ENCODE measurements around the gene RNU7-1.
A peak's percentile ranks its signal among the peaks of the same experiment; 100 is the strongest.

The RNU7-1 gene

GRCh38 chr12:6914947-6915788 lies 28.4 kb upstream of the RNU7-1 start:
- Mint-ChIP-seq H3K36me3 (peaks cover 2% of the 10 kb centered on the region), H3K4me1 (ENCODE audit: low read depth) (peaks cover 29% of the 10 kb centered on the region), H3K4me3 (peak overlapping the region; percentile 93), H3K9me3 (ENCODE audit: low read depth) (no peaks in the 10 kb centered on the region), H3K27me3 (no peaks in the 10 kb centered on the region), H3K27ac (peak overlapping the region; percentile 84)

GRCh38 chr12:6915789-6916285 lies 27.8 kb upstream of the RNU7-1 start:
- Mint-ChIP-seq H3K9me3 (ENCODE audit: low read depth) (no peaks in the 10 kb centered on the region), H3K27me3 (no peaks in the 10 kb centered on the region), H3K36me3 (peaks cover 2% of the 10 kb centered on the region), H3K4me1 (ENCODE audit: low read depth) (peaks cover 29% of the 10 kb centered on the region), H3K27ac (peak overlapping the region; percentile 22), H3K4me3 (peak overlapping the region; percentile 93)

- Mint-ChIP-seq H3K4me3 (peak overlapping the region; percentile 93), H3K27me3 (no peaks in the 10 kb centered on the region), H3K27ac (peak overlapping the region; percentile 81), H3K4me1 (ENCODE audit: low read depth) (peaks cover 29% of the 10 kb centered on the region), H3K9me3 (ENCODE audit: low read depth) (no peaks in the 10 kb centered on the region), H3K36me3 (peaks cover 2% of the 10 kb centered on the region)
These were observed 27.0 kb upstream of the RNU7-1 start for GRCh38 chr12:6916426-6917200.

- peaks cover 29% of the 10 kb centered on the region for H3K4me1 Mint-ChIP-seq (ENCODE audit: low read depth)
- no peak overlapping the region for H3K4me3 Mint-ChIP-seq
- no peaks in the 10 kb centered on the region for H3K9me3 Mint-ChIP-seq (ENCODE audit: low read depth)
- no peaks in the 10 kb centered on the region for H3K27me3 Mint-ChIP-seq
- H3K27ac Mint-ChIP-seq, result no peak overlapping the region
- H3K36me3 Mint-ChIP-seq, result peaks cover 2% of the 10 kb centered on the region
These were observed 26.0 kb upstream of the RNU7-1 start for GRCh38 chr12:6917491-6918231.

GRCh38 chr12:6919588-6919987 lies 24.0 kb upstream of the RNU7-1 start:
- Mint-ChIP-seq H3K27ac (no peak overlapping the region), H3K4me3 (no peak overlapping the region), H3K9me3 (ENCODE audit: low read depth) (no peaks in the 10 kb centered on the region), H3K27me3 (no peaks in the 10 kb centered on the region), H3K36me3 (peaks cover 2% of the 10 kb centered on the region), H3K4me1 (ENCODE audit: low read depth) (peaks cover 25% of the 10 kb centered on the region)

- Mint-ChIP-seq H3K4me1 (ENCODE audit: low read depth) (peaks cover 18% of the 10 kb centered on the region), H3K36me3 (peaks cover 2% of the 10 kb centered on the region), H3K4me3 (no peak overlapping the region), H3K27ac (peak overlapping the region; percentile 16), H3K9me3 (ENCODE audit: low read depth) (no peaks in the 10 kb centered on the region), H3K27me3 (no peaks in the 10 kb centered on the region)
These were observed 22.1 kb upstream of the RNU7-1 start for GRCh38 chr12:6921539-6921938.

- H3K27me3 Mint-ChIP-seq, result no peaks in the 10 kb centered on the region
These were observed 21.3 kb upstream of the RNU7-1 start for GRCh38 chr12:6921996-6922946.

GRCh38 chr12:6923003-6923732 lies 20.4 kb upstream of the RNU7-1 start:
- H3K4me3 Mint-ChIP-seq, result no peak overlapping the region
- H3K36me3 Mint-ChIP-seq, result peaks cover 2% of the 10 kb centered on the region
- peak overlapping the region; percentile 46 for H3K27ac Mint-ChIP-seq
- H3K9me3 Mint-ChIP-seq (ENCODE audit: low read depth), result no peaks in the 10 kb centered on the region
- H3K27me3 Mint-ChIP-seq, result no peaks in the 10 kb centered on the region
- peaks cover 22% of the 10 kb centered on the region for H3K4me1 Mint-ChIP-seq (ENCODE audit: low read depth)

More at GRCh38 chr12:6921996-6922946, 21.3 kb upstream of the RNU7-1 start:
- Mint-ChIP-seq H3K36me3 (peaks cover 2% of the 10 kb centered on the region), H3K4me3 (no peak overlapping the region), H3K4me1 (ENCODE audit: low read depth) (peaks cover 22% of the 10 kb centered on the region), H3K9me3 (ENCODE audit: low read depth) (no peaks in the 10 kb centered on the region), H3K27ac (no peak overlapping the region)

GRCh38 chr12:6923851-6924250 lies 19.8 kb upstream of the RNU7-1 start:
- no peaks in the 10 kb centered on the region for H3K27me3 Mint-ChIP-seq
- H3K36me3 Mint-ChIP-seq, result peaks cover 2% of the 10 kb centered on the region
- no peaks in the 10 kb centered on the region for H3K9me3 Mint-ChIP-seq (ENCODE audit: low read depth)
- no peak overlapping the region for H3K4me3 Mint-ChIP-seq
- H3K27ac Mint-ChIP-seq, result peak overlapping the region; percentile 72
- H3K4me1 Mint-ChIP-seq (ENCODE audit: low read depth), result peaks cover 26% of the 10 kb centered on the region

GRCh38 chr12:6925239-6925539 lies 18.4 kb upstream of the RNU7-1 start:
- Mint-ChIP-seq H3K27ac (no peak overlapping the region), H3K4me3 (no peak overlapping the region), H3K27me3 (no peaks in the 10 kb centered on the region), H3K4me1 (ENCODE audit: low read depth) (peaks cover 39% of the 10 kb centered on the region), H3K9me3 (ENCODE audit: low read depth) (no peaks in the 10 kb centered on the region), H3K36me3 (no peaks in the 10 kb centered on the region)

GRCh38 chr12:6925540-6926279 lies 17.9 kb upstream of the RNU7-1 start:
- H3K4me3 Mint-ChIP-seq, result no peak overlapping the region
- H3K27ac Mint-ChIP-seq, result peak overlapping the region; percentile 28
- H3K4me1 Mint-ChIP-seq (ENCODE audit: low read depth), result peaks cover 42% of the 10 kb centered on the region
- H3K27me3 Mint-ChIP-seq, result no peaks in the 10 kb centered on the region
- no peaks in the 10 kb centered on the region for H3K9me3 Mint-ChIP-seq (ENCODE audit: low read depth)
- H3K36me3 Mint-ChIP-seq, result no peaks in the 10 kb centered on the region

GRCh38 chr12:6927379-6928021 lies 16.1 kb upstream of the RNU7-1 start, which contains the start of gene ATN1:
Gene ATN1, plus strand, starts transcription at chr12:6927959. Its CDS starts 6,043 bp downstream, at chr12:6934002.
- no peaks in the 10 kb centered on the region for H3K9me3 Mint-ChIP-seq (ENCODE audit: low read depth)
- H3K4me3 Mint-ChIP-seq, result peak within 1 kb of the TSS; percentile 92
- no peaks in the 10 kb centered on the region for H3K36me3 Mint-ChIP-seq
- H3K4me1 Mint-ChIP-seq (ENCODE audit: low read depth), result peaks cover 53% of the 10 kb centered on the region
- no peaks in the 10 kb centered on the region for H3K27me3 Mint-ChIP-seq
- peak within 1 kb of the TSS; percentile 96 for H3K27ac Mint-ChIP-seq
